AG09309 (cell line): ENCODE results near the gene LRRC63.

Experiments used
- DNase-seq: peaks from one replicate; pipeline ENCODE4 v3.0.0-alpha.2; 2010; ENCODE audit warnings: low read depth
- H3K4me3 ChIP-seq: 2 replicates; pipeline ENCODE4 v1.5.1; 2011; ENCODE audit warnings: mild to moderate bottlenecking, low read depth, low read length, moderate library complexity; ENCODE audit not compliant: control insufficient read depth
- CTCF ChIP-seq: IDR thresholded peaks from 2 replicates; pipeline ENCODE4 v1.5.1; 2011; ENCODE audit warnings: mild to moderate bottlenecking, low read depth, low read length, inconsistent platforms; ENCODE audit not compliant: insufficient read depth, control insufficient read depth; ENCODE audit errors: missing control alignments

Gene LRRC63

GRCh38 chr13:46179969-46180763 lies 31.6 kb upstream of the LRRC63 start:
- no peak overlapping the region for H3K4me3 ChIP-seq
- TF ChIP-seq CTCF = no peak

GRCh38 chr13:46181377-46181839 lies 30.3 kb upstream of the LRRC63 start:
- no peak overlapping the region for H3K4me3 ChIP-seq
- no peak for DNase-seq

More at GRCh38 chr13:46179969-46180763, 31.6 kb upstream of the LRRC63 start:
- no peak for DNase-seq

GRCh38 chr13:46181840-46182490 lies 29.8 kb upstream of the LRRC63 start, which contains the start of gene LCP1:
LCP1 (minus strand) TSS chr13:46182177; CDS start chr13:46159662, 22,515 bp downstream.
- no peak within 1 kb of the TSS for H3K4me3 ChIP-seq
- TF ChIP-seq CTCF = no peak
- DNase-seq = no peak

More at GRCh38 chr13:46181377-46181839, 30.3 kb upstream of the LRRC63 start:
- TF ChIP-seq CTCF = no peak

- DNase-seq = no peak
- TF ChIP-seq CTCF = no peak
- no peak overlapping the region for H3K4me3 ChIP-seq
Measured at GRCh38 chr13:46182491-46182877, 29.2 kb upstream of the LRRC63 start.

GRCh38 chr13:46183018-46183946 lies 28.4 kb upstream of the LRRC63 start:
- no peak for TF ChIP-seq CTCF
- no peak overlapping the region for H3K4me3 ChIP-seq
- DNase-seq = no peak

GRCh38 chr13:46184277-46184699 lies 27.4 kb upstream of the LRRC63 start:
- H3K4me3 ChIP-seq = no peak overlapping the region
- peak; percentile 27 for TF ChIP-seq CTCF
- no peak for DNase-seq
